Activated CD4-positive, alpha-beta T cell treated with anti-CD3 and anti-CD28 coated beads, Interleukin-2, amount 50 U/mL, for 1 hour (primary cell): ENCODE data around the gene C18orf32.
A peak's percentile ranks its signal among the peaks of the same experiment; 100 is the strongest.
"Not testable (repeated sequence)": the region's sequence is repeated elsewhere in the genome, so short reads cannot be mapped to it uniquely, and the experiment has no call there.

Source experiments
- DNase-seq: peaks from one replicate; pipeline ENCODE4 v3.0.0-alpha.2; 2020

The C18orf32 gene

GRCh38 chr18:49500201-49500921 lies 13.3 kb upstream of the C18orf32 start:
- DNase-seq: no peak

- DNase-seq: no peak
Measured at GRCh38 chr18:49499046-49499637, 12.1 kb upstream of the C18orf32 start.

GRCh38 chr18:49495480-49495879 lies 8.4 kb upstream of the C18orf32 start:
- DNase-seq: no peak

GRCh38 chr18:49495076-49495475 lies 8.0 kb upstream of the C18orf32 start:
- DNase-seq: no peak

- no peak for DNase-seq
Measured at GRCh38 chr18:49494660-49495059, 7.6 kb upstream of the C18orf32 start.

GRCh38 chr18:49492694-49493033 lies 5.6 kb upstream of the C18orf32 start:
- no peak for DNase-seq

- DNase-seq: peak; percentile 79
Measured at GRCh38 chr18:49491857-49492693, 5.0 kb upstream of the C18orf32 start, which contains the start of gene RPL17. Gene RPL17, minus strand, starts transcription at chr18:49492465.

GRCh38 chr18:49491534-49491856 lies 4.5 kb upstream of the C18orf32 start:
- DNase-seq: no peak

- no peak for DNase-seq
Measured at GRCh38 chr18:49490246-49490762, 3.3 kb upstream of the C18orf32 start.

GRCh38 chr18:49487711-49488310 lies 777 bp upstream of the C18orf32 start:
- no peak for DNase-seq

GRCh38 chr18:49486606-49486952 lies 455 bp downstream of the C18orf32 start:
- no peak for DNase-seq

- DNase-seq: no peak
Measured at GRCh38 chr18:49486134-49486533, 900 bp downstream of the C18orf32 start.

- no peak for DNase-seq
Measured at GRCh38 chr18:49483198-49483597, 3.8 kb downstream of the C18orf32 start.

- DNase-seq: no peak
Measured at GRCh38 chr18:49481907-49482306, 5.1 kb downstream of the C18orf32 start.

GRCh38 chr18:49481317-49481716 lies 5.7 kb downstream of the C18orf32 start:
- DNase-seq: no peak

GRCh38 chr18:49479381-49480137 lies 7.5 kb downstream of the C18orf32 start:
- no peak for DNase-seq

GRCh38 chr18:49476664-49477411 lies 10.2 kb downstream of the C18orf32 start:
- DNase-seq: no peak

GRCh38 chr18:49474935-49475334 lies 12.1 kb downstream of the C18orf32 start:
- DNase-seq: not testable (repeated sequence)

GRCh38 chr18:49473721-49474120 lies 13.3 kb downstream of the C18orf32 start:
- no peak for DNase-seq

GRCh38 chr18:49472459-49472858 lies 14.6 kb downstream of the C18orf32 start:
- DNase-seq: no peak

GRCh38 chr18:49471532-49471931 lies 15.5 kb downstream of the C18orf32 start:
- no peak for DNase-seq

GRCh38 chr18:49467599-49467998 lies 19.4 kb downstream of the C18orf32 start:
- no peak for DNase-seq
